SK-N-SH treated with all-trans-retinoic acid at 6 μM for 48 hours (cell line): ENCODE results near the gene HAPLN3.

ENCODE experiments used
- ATAC-seq: fragments of 200-7000 bp; cut with Tn5 transposase; 3 replicates; pipeline ENCODE4 v1.9.1; 2020; ENCODE audit warnings: mild to moderate bottlenecking, moderate library complexity
- ARNTL ChIP-seq: fragments of 450-650 bp; formaldehyde crosslinking; IDR thresholded peaks from 2 replicates; pipeline ENCODE4 v1.5.0; 2020; ENCODE audit warnings: low read depth, mild to moderate bottlenecking, moderate library complexity, borderline replicate concordance
- BACH2 ChIP-seq: fragments of 250-450 bp; sonication (Bioruptor Pico); IDR thresholded peaks from 2 replicates; pipeline ENCODE4 v1.9.0; 2021; ENCODE audit warnings: mild to moderate bottlenecking, borderline replicate concordance
- CREB5 ChIP-seq: fragments of 250-450 bp; sonication (Bioruptor Pico); IDR thresholded peaks from 2 replicates; pipeline ENCODE4 v1.5.1; 2020; ENCODE audit warnings: low read depth, mild to moderate bottlenecking, moderate library complexity
- CSRNP3 ChIP-seq: fragments of 250-450 bp; sonication (Bioruptor Pico); IDR thresholded peaks from 2 replicates; pipeline ENCODE4 v1.5.1; 2021; ENCODE audit warnings: mild to moderate bottlenecking, moderate library complexity
- ESRRG ChIP-seq: fragments of 250-450 bp; sonication (Bioruptor Pico); IDR thresholded peaks from 2 replicates; pipeline ENCODE4 v1.6.1; 2021; ENCODE audit warnings: mild to moderate bottlenecking
- GLIS3 ChIP-seq: fragments of 250-450 bp; sonication (Bioruptor Pico); IDR thresholded peaks from 2 replicates; pipeline ENCODE4 v1.5.0; 2020; ENCODE audit warnings: mild to moderate bottlenecking, moderate library complexity
- ISL1 ChIP-seq: fragments of 250-450 bp; sonication (Bioruptor Pico); IDR thresholded peaks from 2 replicates; pipeline ENCODE4 v2.1.2; 2022; ENCODE audit warnings: mild to moderate bottlenecking, moderate library complexity
- PATZ1 ChIP-seq: fragments of 250-450 bp; sonication (Bioruptor Pico); IDR thresholded peaks from 2 replicates; pipeline ENCODE4 v1.8.0; 2020; ENCODE audit warnings: mild to moderate bottlenecking, moderate library complexity, borderline replicate concordance
- POU6F1 ChIP-seq: fragments of 250-450 bp; sonication (Bioruptor Pico); IDR thresholded peaks from 2 replicates; pipeline ENCODE4 v1.8.0; 2021; ENCODE audit warnings: low read depth, mild to moderate bottlenecking, moderate library complexity, borderline replicate concordance
- PPARA ChIP-seq: fragments of 250-450 bp; sonication (Bioruptor Pico); IDR thresholded peaks from 2 replicates; pipeline ENCODE4 v1.5.0; 2020; ENCODE audit warnings: mild to moderate bottlenecking, borderline replicate concordance
- RARB ChIP-seq: fragments of 250-450 bp; sonication (Bioruptor Pico); IDR thresholded peaks from 2 replicates; pipeline ENCODE4 v1.8.0; 2021; ENCODE audit warnings: mild to moderate bottlenecking, moderate library complexity
- SNAI2 ChIP-seq: fragments of 250-450 bp; sonication (Bioruptor Pico); IDR thresholded peaks from 2 replicates; pipeline ENCODE4 v1.5.0; 2020; ENCODE audit warnings: mild to moderate bottlenecking, moderate library complexity
- TCF4 ChIP-seq: fragments of 250-450 bp; sonication (Bioruptor Pico); IDR thresholded peaks from 2 replicates; pipeline ENCODE4 v1.8.0; 2021; ENCODE audit warnings: mild to moderate bottlenecking, moderate library complexity, borderline replicate concordance
- TOX ChIP-seq: fragments of 250-450 bp; sonication (Bioruptor Pico); IDR thresholded peaks from 2 replicates; pipeline ENCODE4 v1.8.0; 2021; ENCODE audit warnings: mild to moderate bottlenecking, moderate library complexity, borderline replicate concordance
- TSHZ2 ChIP-seq: fragments of 250-450 bp; sonication (Bioruptor Pico); IDR thresholded peaks from 2 replicates; pipeline ENCODE4 v1.5.0; 2020; ENCODE audit warnings: mild to moderate bottlenecking, moderate library complexity
- ZC3H10 ChIP-seq: fragments of 250-450 bp; sonication (Bioruptor Pico); IDR thresholded peaks from 2 replicates; pipeline ENCODE4 v1.5.1; 2021; ENCODE audit warnings: mild to moderate bottlenecking, moderate library complexity
- ZFP30 ChIP-seq: fragments of 450-650 bp; formaldehyde crosslinking; IDR thresholded peaks from 2 replicates; pipeline ENCODE4 v1.5.0; 2022; ENCODE audit warnings: mild to moderate bottlenecking, moderate library complexity
- ZNF565 ChIP-seq: fragments of 450-650 bp; formaldehyde crosslinking; conservative IDR thresholded peaks from 2 replicates; pipeline ENCODE4 v1.5.0; 2020; ENCODE audit warnings: low read depth, mild to moderate bottlenecking, moderate library complexity
- ZNF70 ChIP-seq: fragments of 450-650 bp; formaldehyde crosslinking; IDR thresholded peaks from 2 replicates; pipeline ENCODE4 v1.5.0; 2020; ENCODE audit warnings: mild to moderate bottlenecking, moderate library complexity
- ZNF8 ChIP-seq: fragments of 450-650 bp; formaldehyde crosslinking; IDR thresholded peaks from 2 replicates; pipeline ENCODE4 v1.5.0; 2020; ENCODE audit warnings: mild to moderate bottlenecking, moderate library complexity

The HAPLN3 gene

GRCh38 chr15:88877906-88878305 is 17.4 kb downstream of the HAPLN3 start:
- no peak for ATAC-seq

GRCh38 chr15:88877415-88877814 is 17.9 kb downstream of the HAPLN3 start:
- no peak for ATAC-seq
- no peak for TF ChIP-seq TOX
- no peak for TF ChIP-seq ZFP30 (CRISPR knock-in tag)
- no peak for TF ChIP-seq ARNTL (CRISPR knock-in tag)
- no peak for TF ChIP-seq PPARA
- no peak for TF ChIP-seq BACH2 (CRISPR knock-in tag)
- TF ChIP-seq CSRNP3 (CRISPR knock-in tag): no peak
- no peak for TF ChIP-seq SNAI2 (CRISPR knock-in tag)
- TF ChIP-seq ZNF70: no peak
- no peak for TF ChIP-seq CREB5 (CRISPR knock-in tag)
- no peak for TF ChIP-seq GLIS3 (CRISPR knock-in tag)
- TF ChIP-seq ZNF565 (CRISPR knock-in tag): no peak
- TF ChIP-seq ZC3H10 (CRISPR knock-in tag): no peak
- TF ChIP-seq TCF4 (CRISPR knock-in tag): no peak
- no peak for TF ChIP-seq ISL1 (CRISPR knock-in tag)

More at GRCh38 chr15:88877906-88878305, 17.4 kb downstream of the HAPLN3 start:
- TF ChIP-seq PPARA: no peak
- no peak for TF ChIP-seq ISL1 (CRISPR knock-in tag)
- no peak for TF ChIP-seq ESRRG (CRISPR knock-in tag)
- TF ChIP-seq TSHZ2: no peak
- no peak for TF ChIP-seq ZFP30 (CRISPR knock-in tag)
- TF ChIP-seq PATZ1: no peak
- no peak for TF ChIP-seq BACH2 (CRISPR knock-in tag)
- no peak for TF ChIP-seq SNAI2 (CRISPR knock-in tag)
- no peak for TF ChIP-seq ZNF8
- TF ChIP-seq ZNF70: no peak
- TF ChIP-seq RARB (CRISPR knock-in tag): no peak
- no peak for TF ChIP-seq POU6F1 (CRISPR knock-in tag)
- TF ChIP-seq CREB5 (CRISPR knock-in tag): no peak
